Mesenchymal stem cell (in vitro differentiated cells and primary cell): ENCODE data around the gene SP2.
"Not testable (repeated sequence)": the region's sequence is repeated elsewhere in the genome, so short reads cannot be mapped to it uniquely, and the experiment has no call there.

ENCODE experiments used
- DNase-seq: peaks from one replicate; pipeline ENCODE4 v3.0.0-alpha.2; 2013
- H2AFZ ChIP-seq: one replicate; pipeline ENCODE4 v1.6.1; 2013; ENCODE audit warnings: low read depth, mild to moderate bottlenecking, control low read depth, inconsistent platforms, low read length, moderate library complexity
- H2AK5ac ChIP-seq: 2 replicates; pipeline ENCODE4 v1.6.1; 2013; ENCODE audit warnings: low read length, moderate library complexity, mild to moderate bottlenecking, inconsistent platforms; ENCODE audit not compliant: severe bottlenecking
- H2BK120ac ChIP-seq: one replicate; pipeline ENCODE4 v1.6.1; 2013; ENCODE audit warnings: low read depth, mild to moderate bottlenecking, inconsistent platforms, low read length, moderate library complexity
- H2BK12ac ChIP-seq, 2 experiments: one replicate each; pipeline ENCODE4 v1.6.1; 2013; ENCODE audit warnings: inconsistent platforms in 2 of 2, low read length in 2 of 2, mild to moderate bottlenecking in 2 of 2, moderate library complexity in 2 of 2, control low read depth in 1 of 2
- H2BK15ac ChIP-seq: one replicate; pipeline ENCODE4 v1.6.1; 2013; ENCODE audit warnings: mild to moderate bottlenecking, low read depth, inconsistent platforms; ENCODE audit not compliant: poor library complexity, severe bottlenecking
- H2BK5ac ChIP-seq: 2 replicates; pipeline ENCODE4 v1.6.1; 2013; ENCODE audit warnings: low read depth, mild to moderate bottlenecking, low read length, control low read depth, inconsistent platforms; ENCODE audit not compliant: poor library complexity, severe bottlenecking
- H3K14ac ChIP-seq, 2 experiments: one replicate each; pipeline ENCODE4 v1.6.1; 2013; ENCODE audit warnings: inconsistent platforms in 2 of 2, low read length in 2 of 2, control low read depth in 1 of 2, mild to moderate bottlenecking in 1 of 2, moderate library complexity in 1 of 2
- H3K18ac ChIP-seq, 2 experiments: one replicate each; pipeline ENCODE4 v1.6.1; 2013; ENCODE audit warnings: inconsistent platforms in 2 of 2, low read length in 2 of 2, control low read depth in 1 of 2, low read depth in 1 of 2, mild to moderate bottlenecking in 1 of 2
- H3K23ac ChIP-seq, 2 experiments: one replicate each; pipeline ENCODE4 v1.6.1; 2013; ENCODE audit warnings: inconsistent platforms in 2 of 2, low read length in 2 of 2, mild to moderate bottlenecking in 2 of 2, moderate library complexity in 2 of 2, control low read depth in 1 of 2
- H3K27ac ChIP-seq: 2 replicates; pipeline ENCODE4 v1.5.1; 2013; ENCODE audit warnings: mild to moderate bottlenecking, moderate library complexity, low read length, control low read depth, inconsistent platforms; ENCODE audit not compliant: poor library complexity, severe bottlenecking
- H3K27me3 ChIP-seq, 2 experiments: 2 replicates each; pipeline versions ENCODE4 v1.6.1 to v1.7.0; 2013; ENCODE audit warnings: low read length in 2 of 2, mild to moderate bottlenecking in 2 of 2, moderate library complexity in 2 of 2, control low read depth in 1 of 2, inconsistent platforms in 1 of 2; ENCODE audit not compliant: control insufficient read depth in 1 of 2, insufficient read depth in 1 of 2
- H3K36me3 ChIP-seq, 2 experiments: 2 replicates each; pipeline versions ENCODE4 v1.6.1 to v1.7.0; 2013; ENCODE audit warnings: low read length in 2 of 2, control low read depth in 1 of 2, inconsistent platforms in 1 of 2, low read depth in 1 of 2, mild to moderate bottlenecking in 1 of 2; ENCODE audit not compliant: insufficient read depth in 2 of 2, control insufficient read depth in 1 of 2
- H3K4ac ChIP-seq, 2 experiments: one replicate each; pipeline ENCODE4 v1.6.1; 2013; ENCODE audit warnings: inconsistent platforms in 2 of 2, low read length in 2 of 2, mild to moderate bottlenecking in 2 of 2, moderate library complexity in 2 of 2, control low read depth in 1 of 2, low read depth in 1 of 2
- H3K4me1 ChIP-seq: 2 replicates; pipeline ENCODE4 v1.6.1; 2013; ENCODE audit warnings: low read depth, low read length, control low read depth; ENCODE audit not compliant: control insufficient read depth, insufficient read depth
- H3K4me2 ChIP-seq: 2 replicates; pipeline ENCODE4 v1.6.1; 2013; ENCODE audit warnings: low read length, mild to moderate bottlenecking, inconsistent platforms; ENCODE audit not compliant: poor library complexity, severe bottlenecking
- H3K4me3 ChIP-seq, 2 experiments: 2 replicates each; pipeline versions ENCODE4 v1.5.1 to v1.7.0; 2013; ENCODE audit warnings: low read length in 2 of 2, mild to moderate bottlenecking in 2 of 2, control low read depth in 1 of 2, low read depth in 1 of 2; ENCODE audit not compliant: insufficient read depth in 1 of 2
- H3K79me1 ChIP-seq: replicated peaks from 2 replicates; pipeline ENCODE4 v1.6.1; 2013; ENCODE audit warnings: mild to moderate bottlenecking, control low read depth, low read length, inconsistent platforms; ENCODE audit not compliant: poor library complexity, severe bottlenecking
- H3K9ac ChIP-seq: 2 replicates; pipeline ENCODE4 v1.7.0; 2013; ENCODE audit warnings: mild to moderate bottlenecking, low read length, moderate library complexity
- H3K9me3 ChIP-seq: 2 replicates; pipeline ENCODE4 v1.7.0; 2013; ENCODE audit warnings: mild to moderate bottlenecking, low read length; ENCODE audit not compliant: control insufficient read depth
- H4K8ac ChIP-seq: one replicate; pipeline ENCODE4 v1.6.1; 2013; ENCODE audit warnings: inconsistent platforms, mild to moderate bottlenecking, low read length, moderate library complexity
- H4K91ac ChIP-seq: one replicate; pipeline ENCODE4 v1.6.1; 2013; ENCODE audit warnings: mild to moderate bottlenecking, low read length, inconsistent platforms
- WGBS: methylation state at CpG from one replicate; pipeline ENCODE4 v1.1.7; 2013; ENCODE audit warnings: mixed read lengths; 5-methylcytosine and 5-hydroxymethylcytosine counted together

SP2 gene

GRCh38 chr17:47918991-47919390, 23.0 kb downstream of the SP2 start:
- Histone ChIP-seq H3K23ac (no peak overlapping the region), H3K9ac (no peak overlapping the region), H3K27ac (no peak overlapping the region), H3K4ac (no peak overlapping the region), H3K4me3 (no peak overlapping the region), H3K4me2 (no peak overlapping the region), H3K79me1 (peaks cover 7% of the 10 kb centered on the region), H2BK15ac (no peak overlapping the region), H2BK5ac (no peak overlapping the region), H4K8ac (no peak overlapping the region), H4K91ac (no peak overlapping the region), H3K36me3 (peaks cover 27 to 36% of the 10 kb centered on the region in 2 experiments), H2BK12ac (no peak overlapping the region), H3K14ac (no peak overlapping the region), H2AFZ (no peak overlapping the region), H2BK120ac (no peak overlapping the region), H3K18ac (no peak overlapping the region), H2AK5ac (no peak overlapping the region), H3K27me3 (no peaks in the 10 kb centered on the region), H3K9me3 (no peaks in the 10 kb centered on the region), H3K4me1 (no peaks in the 10 kb centered on the region)
- no peak for DNase-seq
- 100% methylated on average over 1 of the region's 2 CpGs for WGBS

GRCh38 chr17:47919889-47920288, 23.9 kb downstream of the SP2 start:
- not testable (repeated sequence) for H4K91ac ChIP-seq, H2BK120ac ChIP-seq, H3K79me1 ChIP-seq, H3K27ac ChIP-seq, H2BK12ac ChIP-seq, H4K8ac ChIP-seq, DNase-seq, H3K14ac ChIP-seq, H2AK5ac ChIP-seq, H2AFZ ChIP-seq, H3K4me3 ChIP-seq, H2BK5ac ChIP-seq, H3K4me1 ChIP-seq, H3K27me3 ChIP-seq, H3K9me3 ChIP-seq, H3K18ac ChIP-seq, H3K4me2 ChIP-seq, H3K23ac ChIP-seq, H3K9ac ChIP-seq, H3K4ac ChIP-seq, H2BK15ac ChIP-seq
- H3K36me3 ChIP-seq = peaks cover 32 to 45% of the 10 kb centered on the region in 2 experiments
- WGBS = 96% methylated on average over 14 of the region's 14 CpGs

- Histone ChIP-seq H4K91ac (no peak overlapping the region), H2BK5ac (no peak overlapping the region), H4K8ac (no peak overlapping the region), H3K36me3 (peaks cover 48 to 56% of the 10 kb centered on the region in 2 experiments), H3K4me2 (no peak overlapping the region), H3K9me3 (no peaks in the 10 kb centered on the region), H3K9ac (no peak overlapping the region), H2BK12ac (no peak overlapping the region), H2AFZ (no peak overlapping the region), H3K4ac (no peak overlapping the region), H3K27ac (no peak overlapping the region), H3K23ac (no peak overlapping the region), H2AK5ac (no peak overlapping the region), H3K4me3 (no peak overlapping the region), H3K18ac (no peak overlapping the region), H2BK15ac (no peak overlapping the region), H3K27me3 (no peaks in the 10 kb centered on the region), H3K14ac (no peak overlapping the region), H2BK120ac (no peak overlapping the region), H3K79me1 (no peaks in the 10 kb centered on the region), H3K4me1 (no peaks in the 10 kb centered on the region)
- WGBS = 94% methylated on average over 23 of the region's 23 CpGs
- DNase-seq = no peak
Measured at GRCh38 chr17:47924785-47925677, 29.0 kb downstream of the SP2 start.

DNA sequence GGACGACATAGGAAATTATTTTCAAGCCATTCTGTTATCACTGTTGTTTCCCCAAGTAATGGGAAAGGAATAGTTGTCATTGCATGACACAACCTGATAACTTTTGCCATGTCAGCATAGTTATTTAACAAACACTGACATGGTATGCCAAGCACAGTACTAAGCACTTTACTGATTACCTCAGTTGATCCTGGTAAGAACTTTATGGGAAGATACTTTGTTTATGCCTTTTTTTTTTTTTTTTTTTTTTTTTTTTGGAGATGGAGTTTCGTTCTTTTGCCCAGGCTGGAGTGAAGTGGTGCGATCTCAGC, 29.6 kb downstream of the SP2 start:
- no peak overlapping the region for H2BK5ac ChIP-seq
- no peak overlapping the region for H3K9ac ChIP-seq
- no peak overlapping the region for H4K8ac ChIP-seq
- H2BK120ac ChIP-seq = no peak overlapping the region
- no peak overlapping the region for H3K4me2 ChIP-seq
- H3K14ac ChIP-seq = no peak overlapping the region
- peaks cover 51 to 56% of the 10 kb centered on the region in 2 experiments for H3K36me3 ChIP-seq
- H3K18ac ChIP-seq = no peak overlapping the region
- no peak overlapping the region for H4K91ac ChIP-seq
- no peaks in the 10 kb centered on the region for H3K4me1 ChIP-seq
- H3K27ac ChIP-seq = no peak overlapping the region
- no peak overlapping the region for H2BK15ac ChIP-seq
- no peaks in the 10 kb centered on the region for H3K9me3 ChIP-seq
- no peak overlapping the region for H3K4ac ChIP-seq
- no peaks in the 10 kb centered on the region for H3K79me1 ChIP-seq
- no peak overlapping the region for H3K4me3 ChIP-seq
- 100% methylated on average over 2 of the region's 3 CpGs for WGBS
- no peak for DNase-seq
- H2AK5ac ChIP-seq = no peak overlapping the region
- no peak overlapping the region for H2AFZ ChIP-seq
- no peak overlapping the region for H2BK12ac ChIP-seq
- H3K23ac ChIP-seq = no peak overlapping the region
- no peaks in the 10 kb centered on the region for H3K27me3 ChIP-seq
